Naive B cell (primary cell): ENCODE measurements around the gene CRYBB2. TPM values are rescaled to one million over a fixed set of nuclear protein-coding genes. Genes with fewer than 3 reads are reported as not detected.
"Not testable (repeated sequence)": the region's sequence is repeated elsewhere in the genome, so short reads cannot be mapped to it uniquely, and the experiment has no call there.

Source experiments
- ATAC-seq, 2 donors: fragments of 150-1000 bp; cut with Tn5 transposase; 2 replicates each; pipeline ENCODE4 v1.10.0; 2021; ENCODE audit warnings: low read depth in 2 of 2, mild to moderate bottlenecking in 2 of 2, moderate library complexity in 2 of 2
- DNase-seq: peaks from one replicate; pipeline ENCODE4 v3.0.0; 2022
- H3K27ac Mint-ChIP-seq, 6 donors: one replicate each; pipeline ENCODE4 v1.8.0; 2020 to 2022; ENCODE audit warnings: mild to moderate bottlenecking in 6 of 6, mixed read lengths in 6 of 6, moderate library complexity in 5 of 6, inconsistent platforms in 2 of 6
- H3K27me3 Mint-ChIP-seq, 3 donors: one replicate each; pipeline ENCODE4 v1.8.0; 2021 to 2022; ENCODE audit warnings: mixed read lengths in 3 of 3, mild to moderate bottlenecking in 1 of 3
- H3K36me3 Mint-ChIP-seq, 2 donors: one replicate each; pipeline ENCODE4 v1.8.0; 2020 to 2022; ENCODE audit warnings: mixed read lengths in 2 of 2, inconsistent platforms in 1 of 2, mild to moderate bottlenecking in 1 of 2
- H3K4me1 Mint-ChIP-seq, 3 donors: one replicate each; pipeline ENCODE4 v1.8.0; 2020 to 2022; ENCODE audit warnings: mixed read lengths in 3 of 3, inconsistent platforms in 1 of 3, mild to moderate bottlenecking in 1 of 3, moderate library complexity in 1 of 3
- H3K4me3 Mint-ChIP-seq, 8 donors: one replicate each; pipeline ENCODE4 v1.8.0; 2020 to 2022; ENCODE audit warnings: mild to moderate bottlenecking in 8 of 8, mixed read lengths in 8 of 8, moderate library complexity in 8 of 8, inconsistent platforms in 2 of 8
- H3K9me3 Mint-ChIP-seq, 7 donors: one replicate each; pipeline ENCODE4 v1.8.0; 2020 to 2022; ENCODE audit warnings: mixed read lengths in 7 of 7, mild to moderate bottlenecking in 5 of 7, inconsistent platforms in 2 of 7, moderate library complexity in 1 of 7
- polyA plus RNA-seq, 6 donors: library from polyadenylated mRNA; unstranded; fragments of 300-500 nt; fragmentation: Illumina TruSeq; gene quantifications; one replicate each; pipeline ENCODE4 v1.2.3, GENCODE V29; 2021; ENCODE audit warnings: low read depth in 6 of 6

CRYBB2 gene
- not detected for polyA plus RNA-seq

GRCh38 chr22:25219211-25219689 is at the start of gene CRYBB2:
CRYBB2 (plus strand) TSS chr22:25219639; CDS start chr22:25221430, 1,791 bp downstream.
- H3K27ac Mint-ChIP-seq, result no peak within 1 kb of the TSS
- peaks cover 16 to 44% (median 44%) of the 10 kb centered on the region in 3 donors for H3K27me3 Mint-ChIP-seq

GRCh38 chr22:25170426-25170980 is 48.9 kb upstream of the CRYBB2 start:
- Mint-ChIP-seq H3K9me3 (peaks cover 0 to 1% (median 0%) of the 10 kb centered on the region in 7 donors), H3K27me3 (peaks cover 4 to 8% (median 5%) of the 10 kb centered on the region in 3 donors), H3K36me3 (no peaks in the 10 kb centered on the region), H3K4me1 (no peaks in the 10 kb centered on the region), H3K27ac (no peak overlapping the region), H3K4me3 (no peak overlapping the region)
- DNase-seq (no peak), ATAC-seq (no peak)

More at GRCh38 chr22:25219211-25219689, at the start of gene CRYBB2:
- H3K9me3 Mint-ChIP-seq, result peaks cover 0 to 8% (median 2%) of the 10 kb centered on the region in 7 donors
- H3K36me3 Mint-ChIP-seq, result no peaks in the 10 kb centered on the region
- DNase-seq (no peak), ATAC-seq (no peak)
- no peak within 1 kb of the TSS for H3K4me3 Mint-ChIP-seq
- peaks cover 0 to 4% (median 0%) of the 10 kb centered on the region in 3 donors for H3K4me1 Mint-ChIP-seq

- Mint-ChIP-seq H3K4me1 (no peaks in the 10 kb centered on the region), H3K27me3 (peaks cover 0 to 12% (median 8%) of the 10 kb centered on the region in 3 donors), H3K4me3 (no peak overlapping the region), H3K9me3 (peaks cover 0 to 1% (median 0%) of the 10 kb centered on the region in 7 donors), H3K27ac (no peak overlapping the region), H3K36me3 (no peaks in the 10 kb centered on the region)
- no peak for ATAC-seq
- DNase-seq, result no peak
Measured at GRCh38 chr22:25172153-25172552, 47.3 kb upstream of the CRYBB2 start.

GRCh38 chr22:25174156-25174887 is 45.1 kb upstream of the CRYBB2 start:
- ATAC-seq, result no peak
- Mint-ChIP-seq H3K27ac (no peak overlapping the region), H3K4me3 (no peak overlapping the region), H3K36me3 (peaks cover 0 to 2% of the 10 kb centered on the region in 2 donors), H3K4me1 (no peaks in the 10 kb centered on the region), H3K27me3 (peaks cover 0 to 12% (median 8%) of the 10 kb centered on the region in 3 donors), H3K9me3 (peaks cover 0 to 1% (median 0%) of the 10 kb centered on the region in 7 donors)
- DNase-seq, result no peak

GRCh38 chr22:25174888-25175411 is 44.5 kb upstream of the CRYBB2 start:
- DNase-seq (no peak), ATAC-seq (no peak)
- peaks cover 0 to 8% of the 10 kb centered on the region in 2 donors for H3K36me3 Mint-ChIP-seq
- peaks cover 4 to 12% (median 8%) of the 10 kb centered on the region in 3 donors for H3K27me3 Mint-ChIP-seq
- no peak overlapping the region for H3K4me3 Mint-ChIP-seq
- H3K9me3 Mint-ChIP-seq, result peaks cover 2 to 8% (median 5%) of the 10 kb centered on the region in 7 donors
- no peaks in the 10 kb centered on the region for H3K4me1 Mint-ChIP-seq
- H3K27ac Mint-ChIP-seq, result no peak overlapping the region

GRCh38 chr22:25176175-25176574 is 43.3 kb upstream of the CRYBB2 start:
- H3K27ac Mint-ChIP-seq, result no peak overlapping the region

GRCh38 chr22:25176799-25177198 is 42.6 kb upstream of the CRYBB2 start:
- H3K4me3 Mint-ChIP-seq, result no peak overlapping the region
- DNase-seq (no peak), ATAC-seq (no peak)
- peaks cover 0 to 9% of the 10 kb centered on the region in 2 donors for H3K36me3 Mint-ChIP-seq
- no peak overlapping the region for H3K27ac Mint-ChIP-seq
- peaks cover 2 to 12% (median 7%) of the 10 kb centered on the region in 7 donors for H3K9me3 Mint-ChIP-seq
- H3K27me3 Mint-ChIP-seq, result peaks cover 4 to 12% (median 8%) of the 10 kb centered on the region in 3 donors
- no peaks in the 10 kb centered on the region for H3K4me1 Mint-ChIP-seq

More at GRCh38 chr22:25176175-25176574, 43.3 kb upstream of the CRYBB2 start:
- H3K9me3 Mint-ChIP-seq, result peaks cover 2 to 9% (median 6%) of the 10 kb centered on the region in 7 donors
- no peaks in the 10 kb centered on the region for H3K4me1 Mint-ChIP-seq
- DNase-seq (no peak), ATAC-seq (no peak)
- no peak overlapping the region for H3K4me3 Mint-ChIP-seq
- peaks cover 0 to 9% of the 10 kb centered on the region in 2 donors for H3K36me3 Mint-ChIP-seq
- peaks cover 4 to 12% (median 8%) of the 10 kb centered on the region in 3 donors for H3K27me3 Mint-ChIP-seq

GRCh38 chr22:25177226-25177625 is 42.2 kb upstream of the CRYBB2 start:
- Mint-ChIP-seq H3K4me3 (no peak overlapping the region), H3K27ac (no peak overlapping the region), H3K36me3 (peaks cover 0 to 9% of the 10 kb centered on the region in 2 donors)

GRCh38 chr22:25177895-25178294 is 41.5 kb upstream of the CRYBB2 start:
- DNase-seq, result no peak

More at GRCh38 chr22:25177226-25177625, 42.2 kb upstream of the CRYBB2 start:
- peaks cover 2 to 12% (median 7%) of the 10 kb centered on the region in 7 donors for H3K9me3 Mint-ChIP-seq
- H3K4me1 Mint-ChIP-seq, result no peaks in the 10 kb centered on the region
- peaks cover 4 to 14% (median 12%) of the 10 kb centered on the region in 3 donors for H3K27me3 Mint-ChIP-seq
- no peak for DNase-seq
- ATAC-seq, result no peak

GRCh38 chr22:25178348-25178747 is 41.1 kb upstream of the CRYBB2 start:
- Mint-ChIP-seq H3K27me3 (peaks cover 4 to 17% (median 16%) of the 10 kb centered on the region in 3 donors), H3K9me3 (peaks cover 2 to 12% (median 8%) of the 10 kb centered on the region in 7 donors), H3K4me3 (peak overlapping the region in 5 of 8 donors; percentile 30 to 79 (median 47))
- DNase-seq, ATAC-seq, H3K4me1 Mint-ChIP-seq, H3K27ac Mint-ChIP-seq, H3K36me3 Mint-ChIP-seq: not testable (repeated sequence)

More at GRCh38 chr22:25177895-25178294, 41.5 kb upstream of the CRYBB2 start:
- ATAC-seq, result no peak
- no peaks in the 10 kb centered on the region for H3K4me1 Mint-ChIP-seq
- H3K4me3 Mint-ChIP-seq, result no peak overlapping the region
- no peak overlapping the region for H3K27ac Mint-ChIP-seq
- H3K36me3 Mint-ChIP-seq, result peaks cover 0 to 9% of the 10 kb centered on the region in 2 donors
- H3K27me3 Mint-ChIP-seq, result peaks cover 4 to 17% (median 16%) of the 10 kb centered on the region in 3 donors
- peaks cover 2 to 12% (median 8%) of the 10 kb centered on the region in 7 donors for H3K9me3 Mint-ChIP-seq

GRCh38 chr22:25178869-25179631 is 40.4 kb upstream of the CRYBB2 start:
- H3K36me3 Mint-ChIP-seq, H3K4me3 Mint-ChIP-seq, H3K27ac Mint-ChIP-seq, H3K4me1 Mint-ChIP-seq: not testable (repeated sequence)
- peaks cover 2 to 12% (median 8%) of the 10 kb centered on the region in 7 donors for H3K9me3 Mint-ChIP-seq
- DNase-seq, result peak; percentile 2
- peaks cover 4 to 19% (median 16%) of the 10 kb centered on the region in 3 donors for H3K27me3 Mint-ChIP-seq
- ATAC-seq, result peak; percentile 50 to 65

GRCh38 chr22:25182131-25183110 is 37.0 kb upstream of the CRYBB2 start:
- peak overlapping the region in 1 of 8 donors; percentile 52 for H3K4me3 Mint-ChIP-seq
- peaks cover 4 to 12% (median 8%) of the 10 kb centered on the region in 7 donors for H3K9me3 Mint-ChIP-seq
- H3K27me3 Mint-ChIP-seq, result peaks cover 4 to 16% (median 8%) of the 10 kb centered on the region in 3 donors
- no peaks in the 10 kb centered on the region for H3K4me1 Mint-ChIP-seq
- ATAC-seq (no peak), DNase-seq (no peak)
- peaks cover 0 to 9% of the 10 kb centered on the region in 2 donors for H3K36me3 Mint-ChIP-seq
- peak overlapping the region in 2 of 6 donors; percentile 2 to 23 for H3K27ac Mint-ChIP-seq
